GM12873 (cell line): ENCODE measurements around the gene ADNP2.

ENCODE experiments used
- TF ChIP-seq, protein P1 (sequence below): IDR thresholded peaks from 2 replicates; pipeline ENCODE4 v1.5.1; 2012; ENCODE audit warnings: low read depth, mild to moderate bottlenecking, moderate library complexity, low read length, control low read depth; ENCODE audit not compliant: insufficient read depth; ENCODE audit errors: missing control alignments

ADNP2 gene

DNA sequence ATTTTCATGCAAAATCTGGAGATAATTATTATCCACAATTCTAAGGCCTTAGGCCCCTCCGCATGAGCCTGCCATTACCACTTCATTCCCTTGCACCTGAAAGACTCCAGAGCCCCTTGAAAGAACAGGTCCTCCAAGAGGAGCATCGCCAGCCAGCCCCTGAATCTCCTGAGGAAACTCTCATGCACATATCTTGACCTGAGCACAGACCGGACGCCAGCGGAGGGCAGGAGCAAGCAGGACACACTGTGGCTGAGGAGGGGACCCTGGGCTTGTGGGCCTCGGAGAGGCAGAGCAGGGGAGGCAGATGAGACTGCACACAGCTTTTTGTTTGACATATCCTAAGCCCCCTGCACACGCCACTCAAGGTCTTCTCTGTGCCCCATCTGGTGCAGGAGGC is 13.6 kb upstream of the ADNP2 start:
- TF ChIP-seq, protein P1, sequence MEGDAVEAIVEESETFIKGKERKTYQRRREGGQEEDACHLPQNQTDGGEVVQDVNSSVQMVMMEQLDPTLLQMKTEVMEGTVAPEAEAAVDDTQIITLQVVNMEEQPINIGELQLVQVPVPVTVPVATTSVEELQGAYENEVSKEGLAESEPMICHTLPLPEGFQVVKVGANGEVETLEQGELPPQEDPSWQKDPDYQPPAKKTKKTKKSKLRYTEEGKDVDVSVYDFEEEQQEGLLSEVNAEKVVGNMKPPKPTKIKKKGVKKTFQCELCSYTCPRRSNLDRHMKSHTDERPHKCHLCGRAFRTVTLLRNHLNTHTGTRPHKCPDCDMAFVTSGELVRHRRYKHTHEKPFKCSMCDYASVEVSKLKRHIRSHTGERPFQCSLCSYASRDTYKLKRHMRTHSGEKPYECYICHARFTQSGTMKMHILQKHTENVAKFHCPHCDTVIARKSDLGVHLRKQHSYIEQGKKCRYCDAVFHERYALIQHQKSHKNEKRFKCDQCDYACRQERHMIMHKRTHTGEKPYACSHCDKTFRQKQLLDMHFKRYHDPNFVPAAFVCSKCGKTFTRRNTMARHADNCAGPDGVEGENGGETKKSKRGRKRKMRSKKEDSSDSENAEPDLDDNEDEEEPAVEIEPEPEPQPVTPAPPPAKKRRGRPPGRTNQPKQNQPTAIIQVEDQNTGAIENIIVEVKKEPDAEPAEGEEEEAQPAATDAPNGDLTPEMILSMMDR: no peak

DNA sequence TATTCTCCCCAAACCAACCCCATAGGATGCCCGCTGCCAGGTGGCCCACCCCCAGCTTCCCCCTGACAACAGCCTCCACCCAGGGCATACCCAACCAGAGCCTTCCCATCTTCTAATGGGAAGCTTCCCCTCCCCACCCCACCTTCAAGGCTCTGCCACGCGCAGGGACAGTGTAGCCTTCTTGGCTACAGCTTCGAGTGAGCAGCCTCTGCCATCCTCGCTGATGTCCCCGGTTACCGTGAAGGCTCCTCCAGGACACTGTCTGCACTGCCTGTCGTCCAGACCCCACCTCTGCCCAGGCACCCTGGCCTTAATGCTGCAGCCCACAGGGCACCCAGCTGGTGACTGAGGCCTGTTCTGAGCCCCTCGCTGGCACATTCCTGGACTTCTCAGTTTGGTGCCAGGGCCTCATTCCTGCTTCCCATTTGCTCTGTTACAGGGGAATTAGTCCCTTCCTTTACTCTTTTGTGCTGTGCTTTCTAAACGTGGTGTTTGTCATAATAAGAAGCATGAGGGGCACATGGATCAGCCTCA is 13.0 kb upstream of the ADNP2 start:
- TF ChIP-seq, protein P1: no peak

DNA sequence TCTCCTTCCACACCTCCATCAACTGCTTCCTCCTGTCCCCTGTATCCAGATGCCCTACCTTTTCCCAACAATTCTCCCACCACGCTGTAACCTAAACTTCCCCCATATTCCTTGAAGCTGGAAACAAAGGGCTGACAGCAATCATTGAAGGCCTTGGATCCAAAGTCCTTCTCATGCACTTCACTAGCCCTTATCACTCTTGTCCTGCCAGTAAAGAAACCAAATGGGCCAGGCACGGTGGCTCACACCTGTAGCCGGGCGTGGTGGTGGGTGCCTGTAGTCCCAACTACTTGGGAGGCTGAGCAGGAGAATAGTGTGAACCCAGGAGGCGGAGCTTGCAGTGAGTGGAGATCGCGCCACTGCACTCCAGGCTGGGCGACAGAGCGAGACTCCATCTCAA is 11.9 kb upstream of the ADNP2 start:
- TF ChIP-seq, protein P1: no peak

DNA sequence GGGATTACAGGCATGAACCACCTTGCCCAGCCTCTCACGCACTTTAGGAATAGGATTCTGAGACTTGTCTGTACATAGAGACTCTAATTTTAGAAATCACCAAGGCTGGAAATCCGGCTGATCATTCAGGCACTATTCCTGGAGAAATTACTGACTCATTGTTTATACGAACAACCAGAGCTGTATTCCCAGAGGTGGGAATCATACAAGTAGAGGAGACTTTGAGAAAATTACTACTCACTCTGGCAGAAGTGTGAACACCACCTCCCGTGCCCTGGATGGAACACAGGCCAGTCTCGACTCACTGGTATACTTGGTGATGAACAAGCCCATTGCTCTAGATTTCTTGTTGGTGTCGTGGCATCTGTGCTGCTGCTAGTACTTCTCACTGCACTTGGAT is 5.8 kb upstream of the ADNP2 start:
- TF ChIP-seq, protein P1: no peak

DNA sequence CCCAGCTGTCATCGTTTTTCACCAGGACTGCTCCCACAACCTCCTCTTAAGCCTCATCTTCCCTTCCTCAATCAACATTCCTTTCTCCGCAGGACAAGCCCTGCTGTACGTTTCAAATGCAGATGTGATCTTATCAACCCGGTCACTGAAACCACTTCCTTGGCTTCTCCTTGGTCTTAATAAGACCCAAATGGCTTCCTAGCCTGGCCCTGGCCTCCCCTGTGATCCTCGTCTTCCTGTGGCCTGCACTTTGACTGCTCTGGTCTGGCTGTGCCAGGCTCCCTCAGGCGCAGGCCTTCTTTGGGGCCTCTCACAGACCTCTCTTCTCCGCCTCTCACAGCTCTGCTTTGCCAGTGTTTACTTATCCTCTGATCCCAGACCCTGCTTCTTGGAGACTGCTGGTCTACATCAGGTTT is 4.7 kb upstream of the ADNP2 start:
- TF ChIP-seq, protein P1: no peak

DNA sequence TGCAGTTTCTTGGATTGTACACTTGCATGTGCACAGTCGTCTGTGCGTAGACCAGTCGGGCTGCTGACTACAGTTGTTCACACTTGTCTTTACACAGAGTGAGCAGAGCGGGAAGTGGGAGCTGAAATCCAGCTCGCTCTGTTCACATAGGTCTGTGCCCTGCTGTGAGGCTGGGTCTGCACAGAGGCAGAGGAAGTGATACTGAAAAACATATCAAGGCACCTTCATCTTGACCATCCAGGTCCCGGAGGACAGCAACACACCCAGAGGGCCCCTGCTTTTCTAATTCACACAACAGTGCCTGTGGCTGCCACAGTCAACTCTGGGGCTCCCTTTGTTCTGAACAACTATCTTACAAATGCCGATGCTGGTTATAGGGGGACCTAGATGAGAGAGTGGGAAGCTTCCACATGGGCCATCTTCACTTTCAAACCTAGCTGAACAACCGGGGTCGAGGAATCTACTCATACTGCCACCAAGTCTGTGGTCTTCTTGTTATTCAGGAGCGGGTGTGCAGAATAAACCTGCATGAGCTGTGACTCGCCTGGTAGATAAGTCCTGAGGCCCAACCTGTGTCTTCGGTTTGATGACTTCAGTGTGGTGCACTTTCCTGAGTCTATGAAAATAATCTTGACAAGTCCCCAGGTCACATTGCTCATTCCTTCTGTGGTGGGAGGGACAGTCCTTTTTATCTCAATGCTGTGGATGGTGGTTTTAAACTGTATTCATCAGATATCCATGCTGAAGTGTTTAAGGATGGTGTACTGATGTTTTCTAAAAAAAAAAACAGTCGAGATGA is 3.5 kb upstream of the ADNP2 start:
- TF ChIP-seq, protein P1: no peak

DNA sequence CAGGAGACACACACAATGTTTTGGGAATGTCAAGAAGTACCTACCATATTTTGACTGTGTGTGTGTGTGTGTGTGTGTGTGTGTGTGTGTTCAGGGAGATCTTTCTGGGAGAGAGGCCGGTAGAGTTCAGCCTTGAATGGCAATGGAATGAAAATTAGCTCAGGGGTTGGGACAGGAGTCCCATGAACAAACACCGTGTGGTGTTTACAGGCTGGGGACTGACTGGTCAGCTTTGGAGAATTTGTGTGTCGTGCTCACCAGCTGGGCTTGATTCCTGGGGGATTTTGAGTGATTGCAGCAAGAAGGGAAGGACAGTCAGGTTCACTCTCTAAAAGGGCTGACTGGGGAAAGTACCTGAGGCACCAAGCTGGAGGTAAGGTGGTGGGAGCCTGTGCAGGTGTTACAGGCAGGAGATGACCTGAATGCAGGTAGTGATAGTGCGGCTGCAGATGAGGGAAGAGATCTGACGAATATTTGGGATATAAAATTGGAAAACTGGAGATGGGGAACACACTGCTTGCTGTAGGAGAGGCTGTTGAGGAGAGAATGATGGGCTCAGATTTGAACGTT is 2.5 kb upstream of the ADNP2 start:
- TF ChIP-seq, protein P1: no peak
